ENCODE measurements around the gene LRGUK.

The LRGUK gene

GRCh38 chr7:134126596-134126965, 559 bp upstream of the LRGUK start:
- DNase-seq, result no peak

GRCh38 chr7:134128829-134129228, 1.7 kb downstream of the LRGUK start:
- no peak for DNase-seq

- no peak for DNase-seq
Measured at GRCh38 chr7:134129856-134130523, 2.9 kb downstream of the LRGUK start.

GRCh38 chr7:134134004-134134403, 6.9 kb downstream of the LRGUK start:
- no peak for DNase-seq

- DNase-seq, result peak in 4 of 5 donors; percentile 10 to 16 (median 14)
Measured at GRCh38 chr7:134140889-134141867, 14.0 kb downstream of the LRGUK start.

- DNase-seq, result no peak
Measured at GRCh38 chr7:134141868-134142264, 14.7 kb downstream of the LRGUK start.

GRCh38 chr7:134153493-134154136, 26.5 kb downstream of the LRGUK start:
- DNase-seq, result no peak

GRCh38 chr7:134154581-134155130, 27.5 kb downstream of the LRGUK start:
- DNase-seq, result no peak

GRCh38 chr7:134155206-134155605, 28.1 kb downstream of the LRGUK start:
- DNase-seq, result no peak

GRCh38 chr7:134155871-134156270, 28.7 kb downstream of the LRGUK start:
- DNase-seq, result no peak

- DNase-seq, result no peak
Measured at GRCh38 chr7:134165252-134165651, 38.1 kb downstream of the LRGUK start.

GRCh38 chr7:134167250-134167649, 40.1 kb downstream of the LRGUK start:
- no peak for DNase-seq

- no peak for DNase-seq
Measured at GRCh38 chr7:134167841-134168240, 40.7 kb downstream of the LRGUK start.

- peak in 1 of 5 donors; percentile 54 for DNase-seq
Measured at GRCh38 chr7:134174795-134175261, 47.7 kb downstream of the LRGUK start.

GRCh38 chr7:134175334-134176036, 48.3 kb downstream of the LRGUK start:
- no peak for DNase-seq

- no peak for DNase-seq
Measured at GRCh38 chr7:134176037-134176350, 48.9 kb downstream of the LRGUK start.

- no peak for DNase-seq
Measured at GRCh38 chr7:134179036-134180011, 52.2 kb downstream of the LRGUK start.

- DNase-seq, result no peak
Measured at GRCh38 chr7:134180376-134180775, 53.2 kb downstream of the LRGUK start.

GRCh38 chr7:134182078-134182477, 54.9 kb downstream of the LRGUK start:
- DNase-seq, result no peak

GRCh38 chr7:134184767-134185166, 57.6 kb downstream of the LRGUK start:
- no peak for DNase-seq

- no peak for DNase-seq
Measured at GRCh38 chr7:134186027-134186426, 58.9 kb downstream of the LRGUK start.

All from T-helper 1 cell (primary cell).